ENCODE measurements around the gene LY6G6C.
"Not testable (repeated sequence)": the region's sequence is repeated elsewhere in the genome, so short reads cannot be mapped to it uniquely, and the experiment has no call there.

LY6G6C gene

DNA sequence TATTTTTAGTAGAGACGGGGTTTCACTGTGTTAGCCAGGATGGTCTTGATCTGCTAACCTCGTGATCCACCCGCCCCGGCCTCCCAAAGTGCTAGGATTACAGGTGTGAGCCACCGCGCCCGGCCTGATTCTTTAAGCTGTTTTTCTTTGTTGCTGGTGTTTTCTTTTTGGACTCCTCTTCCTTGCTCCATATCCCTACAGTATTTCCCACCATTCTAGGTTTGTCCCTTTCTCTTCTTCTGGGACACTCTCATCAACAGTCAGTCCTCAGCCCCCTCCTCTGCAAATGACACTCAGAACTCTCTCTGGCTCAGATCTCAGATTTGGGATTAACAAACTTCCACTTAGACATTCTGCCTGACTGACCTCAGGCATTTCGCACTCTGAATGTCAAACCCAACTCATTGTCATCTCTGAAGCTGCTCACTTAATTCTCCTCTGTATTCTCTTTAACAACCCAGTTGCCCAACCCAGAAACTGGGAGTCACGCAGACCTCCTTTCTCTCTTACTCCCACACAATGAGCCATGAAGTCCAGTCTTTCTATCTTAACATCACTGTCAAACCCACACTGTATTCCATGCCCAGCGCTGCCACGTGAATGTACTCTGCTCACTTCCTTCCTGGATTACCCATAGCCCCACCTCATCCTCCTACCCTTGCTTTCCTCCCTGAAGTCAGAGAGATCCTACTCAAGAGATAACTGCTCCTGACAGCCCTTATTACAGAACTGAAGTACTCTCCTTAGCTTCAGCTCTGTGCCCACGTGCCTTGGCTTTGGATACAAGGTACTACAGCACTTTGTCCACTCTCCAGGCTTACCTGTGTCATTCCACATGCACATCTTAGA is 4.2 kb upstream of the LY6G6C start:
- no peak for DNase-seq

GRCh38 chr6:31723980-31724691 is 2.6 kb upstream of the LY6G6C start:
- no peak for DNase-seq

GRCh38 chr6:31723245-31723979 is 1.9 kb upstream of the LY6G6C start, which contains the start of gene MPIG6B:
MPIG6B (plus strand) TSS chr6:31723373; CDS start chr6:31723384, 11 bp downstream.
- DNase-seq: no peak

- DNase-seq: no peak
Measured at GRCh38 chr6:31722173-31722572, 627 bp upstream of the LY6G6C start.

- DNase-seq: no peak
Measured at GRCh38 chr6:31720196-31720770, 1.3 kb downstream of the LY6G6C start.

GRCh38 chr6:31719001-31719400 is 2.5 kb downstream of the LY6G6C start:
- no peak for DNase-seq

GRCh38 chr6:31718265-31718664 is 3.3 kb downstream of the LY6G6C start:
- DNase-seq: no peak

- DNase-seq: no peak
Measured at GRCh38 chr6:31717499-31718222, 3.9 kb downstream of the LY6G6C start.

- DNase-seq: no peak
Measured at GRCh38 chr6:31715022-31715958, 6.3 kb downstream of the LY6G6C start, which contains the start of gene LY6G6D. LY6G6D (plus strand) TSS chr6:31715348; CDS start chr6:31715356, 8 bp downstream.

- DNase-seq: no peak
Measured at GRCh38 chr6:31713991-31714684, 7.4 kb downstream of the LY6G6C start.

DNA sequence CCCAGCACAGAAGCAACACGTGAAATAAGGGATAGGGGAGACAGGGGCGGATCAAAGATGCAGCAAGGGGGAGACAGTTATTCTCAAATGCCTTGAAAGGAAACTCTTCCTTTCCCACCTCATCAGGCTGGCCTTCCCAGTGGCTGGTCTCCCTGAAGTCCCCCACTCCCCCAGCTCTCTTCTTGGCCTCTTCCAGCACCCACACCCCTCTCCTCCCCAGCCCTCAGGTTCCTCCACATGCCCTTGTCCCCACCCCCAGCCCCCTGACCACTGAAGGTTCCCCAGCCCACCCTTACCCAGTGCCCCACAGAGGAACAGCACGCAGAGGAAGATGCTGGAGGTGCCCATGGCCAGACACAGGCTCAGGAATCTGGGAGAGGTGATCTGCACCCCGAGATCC is 8.1 kb downstream of the LY6G6C start:
- DNase-seq: no peak

- no peak for DNase-seq
Measured at GRCh38 chr6:31712296-31712695, 9.2 kb downstream of the LY6G6C start.

- no peak for DNase-seq
Measured at GRCh38 chr6:31711233-31711632, 10.3 kb downstream of the LY6G6C start.

GRCh38 chr6:31710523-31711219 is 10.9 kb downstream of the LY6G6C start:
- no peak for DNase-seq

DNA sequence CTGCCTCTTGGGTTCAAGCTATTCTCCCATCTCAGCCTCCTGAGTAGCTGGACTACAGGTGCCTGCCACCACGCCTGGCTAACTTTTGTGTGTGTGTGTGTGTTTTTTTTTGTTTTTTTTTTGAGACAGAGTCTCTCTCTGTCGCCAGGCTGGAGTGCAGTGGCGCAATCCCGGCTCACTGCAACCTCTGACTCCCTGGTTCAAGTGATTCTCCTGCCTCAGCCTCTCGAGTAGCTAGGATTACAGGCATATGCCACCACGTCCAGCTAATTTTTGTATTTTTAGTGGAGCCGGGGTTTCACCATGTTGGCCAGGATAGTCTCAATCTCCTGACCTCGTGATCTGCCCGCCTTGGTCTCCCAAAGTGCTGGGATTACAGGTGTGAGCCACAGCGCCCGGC is 12.4 kb downstream of the LY6G6C start:
- not testable (repeated sequence) for DNase-seq

- DNase-seq: no peak
Measured at GRCh38 chr6:31708224-31708623, 13.3 kb downstream of the LY6G6C start.

GRCh38 chr6:31707701-31708100 is 13.8 kb downstream of the LY6G6C start:
- DNase-seq: no peak

GRCh38 chr6:31706599-31706998 is 14.9 kb downstream of the LY6G6C start, which contains the start of gene LY6G6F:
LY6G6F (plus strand) TSS chr6:31706866; CDS start chr6:31706907, 41 bp downstream.
- no peak for DNase-seq

DNA sequence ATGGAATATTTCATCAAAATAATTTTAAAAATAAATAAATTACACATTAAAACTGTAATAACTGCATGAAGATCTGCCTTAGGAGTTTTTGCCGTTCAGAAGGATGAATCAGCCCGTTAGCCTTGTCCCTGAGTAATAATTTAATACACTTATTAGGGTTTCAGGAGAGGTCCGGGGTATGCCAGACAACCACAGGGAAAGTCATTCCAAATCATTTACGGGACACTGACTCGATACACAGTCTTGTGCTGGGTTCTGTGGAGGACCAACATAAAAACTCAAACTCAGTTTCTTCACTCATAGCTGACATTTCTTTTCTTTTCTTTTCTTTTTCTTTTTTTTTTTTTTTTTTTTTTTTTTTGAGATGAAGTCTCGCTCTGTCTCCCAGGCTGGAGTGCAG is 15.6 kb downstream of the LY6G6C start:
- DNase-seq: no peak

Data from NCI-H187 (cell line).